Pulmonary artery endothelial cell (primary cell): ENCODE results near the gene BCOR. TPM values are rescaled to one million over a fixed set of nuclear protein-coding genes. Genes with fewer than 3 reads are reported as not detected.

Experiments
- DNase-seq: peaks from one replicate; pipeline ENCODE4 v3.0.0-alpha.2; 2011; ENCODE audit warnings: low read depth, low spot score
- total RNA-seq: library from RNA; depleted of rRNA; stranded (reverse); fragments of >200 nt; gene quantifications from 2 replicates; pipeline ENCODE4 v1.2.3, GENCODE V29; 2014

Gene BCOR
- total RNA-seq, 1 donor from 2014 or later = 11.0 TPM

DNA sequence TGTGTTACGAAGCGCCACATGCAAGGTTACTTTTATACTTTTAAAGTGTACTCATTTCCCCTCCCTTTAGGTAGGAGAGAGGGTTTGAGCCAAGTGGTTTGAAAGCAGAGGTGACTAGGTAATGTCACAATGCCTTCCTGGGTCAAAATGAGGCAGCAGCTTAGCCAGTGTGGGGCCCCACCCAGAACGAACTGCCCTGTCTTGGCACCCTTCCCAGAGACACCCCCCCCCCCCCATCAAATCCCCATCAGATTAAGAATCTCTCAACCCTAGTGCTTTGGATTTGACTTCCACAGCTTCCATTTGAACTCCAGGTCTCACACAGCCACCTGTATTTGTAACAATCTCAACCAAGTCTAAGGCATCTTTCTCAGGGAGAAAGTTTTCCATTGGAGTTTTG, 31.1 kb downstream of the BCOR start:
- no peak for DNase-seq

DNA sequence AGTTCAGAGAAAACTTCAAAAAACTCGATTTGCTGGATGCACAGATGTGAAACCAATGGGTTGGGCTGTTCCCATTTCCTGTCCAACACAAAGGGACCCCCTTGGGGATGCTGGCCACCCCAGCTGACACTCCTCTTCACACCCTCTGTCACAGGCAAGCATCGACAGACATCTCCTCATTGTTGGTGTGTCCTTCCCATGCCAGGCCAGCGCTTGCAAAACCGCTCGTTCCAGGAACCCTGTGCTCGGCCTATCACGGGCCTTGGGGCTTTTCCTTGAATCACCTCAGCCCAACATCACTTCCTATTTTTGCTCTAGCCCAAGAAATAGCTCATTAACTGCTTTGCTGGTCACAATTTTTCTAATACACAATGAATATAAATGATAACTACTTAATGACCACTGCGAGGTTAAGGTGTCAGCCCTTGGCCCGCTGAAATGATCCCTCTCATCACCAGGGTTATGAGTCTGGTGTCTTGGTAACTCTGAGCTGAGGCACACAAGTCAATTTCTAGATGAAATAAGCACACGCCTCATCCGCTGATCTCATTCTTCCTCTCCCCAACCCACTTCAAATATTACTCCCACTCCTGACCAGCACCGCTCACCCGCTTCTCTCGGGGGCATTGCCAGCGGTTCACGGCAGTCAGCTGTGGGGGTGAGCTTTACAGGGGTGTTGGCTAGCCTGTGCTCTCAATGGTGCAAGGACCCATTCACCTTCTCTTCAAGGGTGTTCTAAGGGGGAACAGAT, 32.3 kb downstream of the BCOR start:
- DNase-seq = no peak

DNA sequence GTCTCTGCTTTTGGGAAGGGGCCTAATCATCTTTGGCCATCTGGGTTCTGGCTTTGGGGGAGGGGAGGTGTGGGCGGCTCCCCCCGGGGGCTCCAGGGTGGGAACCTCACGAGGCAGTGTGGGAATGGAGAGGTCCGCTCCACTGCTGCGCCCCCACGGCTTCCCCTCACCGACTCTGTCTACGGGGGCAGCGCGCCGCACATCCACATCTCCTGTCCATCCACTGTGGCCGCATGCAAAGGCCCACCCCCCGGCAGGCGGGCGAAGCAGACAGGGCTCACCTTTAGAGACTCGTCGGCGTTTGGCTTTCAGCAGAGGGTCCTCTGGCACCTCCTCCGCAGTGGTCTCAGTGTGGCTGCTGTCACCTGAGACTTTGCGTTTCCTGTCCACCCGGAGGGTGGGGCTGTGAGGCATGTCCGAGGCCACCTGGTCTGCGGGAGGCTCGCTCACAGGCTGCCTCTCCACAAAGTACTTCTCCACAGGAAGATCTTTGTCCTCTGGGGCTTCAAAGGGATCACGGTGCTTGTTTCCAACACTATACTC, 33.6 kb downstream of the BCOR start:
- no peak for DNase-seq

DNA sequence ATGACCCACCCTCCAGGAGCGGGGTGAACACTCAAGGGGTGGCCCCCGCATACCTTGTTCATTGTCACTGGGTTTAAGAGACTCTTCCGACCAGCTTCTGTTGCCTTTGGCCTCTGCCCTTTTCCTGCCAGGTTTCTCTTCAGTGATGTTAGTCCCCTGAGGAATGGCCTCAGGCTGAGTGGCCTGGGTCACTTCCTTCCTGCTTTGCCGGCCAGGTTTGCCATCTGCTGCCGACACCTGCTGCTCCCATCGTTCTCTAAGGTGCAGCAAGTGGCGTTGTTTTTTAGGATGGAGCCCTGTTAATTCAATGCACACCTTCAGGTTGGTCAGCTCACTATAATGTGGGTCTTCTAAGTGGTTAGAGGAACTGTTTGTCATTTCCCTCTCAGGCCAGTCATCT, 34.2 kb downstream of the BCOR start:
- DNase-seq = no peak

DNA sequence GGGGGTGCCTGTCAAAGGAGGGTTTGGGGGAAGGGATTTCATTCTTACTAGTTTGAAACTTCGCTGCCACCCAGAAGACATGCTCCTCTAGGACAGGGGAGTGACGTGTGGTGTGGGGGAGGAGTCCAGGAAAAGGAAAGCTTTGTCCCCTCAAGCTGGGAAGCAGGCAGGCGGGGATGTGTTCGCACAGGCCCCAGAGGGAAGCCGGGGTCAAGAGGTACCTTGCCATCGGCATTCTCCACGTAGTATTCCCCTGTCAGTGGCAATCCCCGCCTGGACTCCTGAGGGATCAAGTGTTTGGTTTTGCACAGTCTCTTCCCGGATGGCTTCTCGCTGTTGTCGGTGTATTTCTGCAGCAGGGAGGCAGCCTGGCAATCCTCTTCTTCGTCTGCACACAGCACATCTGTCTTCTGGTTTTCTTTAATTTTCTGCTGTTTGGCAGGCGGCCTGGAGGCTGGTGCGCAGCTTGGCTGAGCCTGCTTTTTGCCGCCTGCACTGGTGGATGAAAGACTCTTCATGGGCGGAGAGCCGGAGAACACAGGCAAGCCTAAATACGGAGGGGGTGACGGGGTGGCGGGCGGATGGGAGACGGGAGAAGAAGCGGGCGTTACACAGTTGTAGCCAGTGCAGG, 35.1 kb downstream of the BCOR start:
- no peak for DNase-seq

DNA sequence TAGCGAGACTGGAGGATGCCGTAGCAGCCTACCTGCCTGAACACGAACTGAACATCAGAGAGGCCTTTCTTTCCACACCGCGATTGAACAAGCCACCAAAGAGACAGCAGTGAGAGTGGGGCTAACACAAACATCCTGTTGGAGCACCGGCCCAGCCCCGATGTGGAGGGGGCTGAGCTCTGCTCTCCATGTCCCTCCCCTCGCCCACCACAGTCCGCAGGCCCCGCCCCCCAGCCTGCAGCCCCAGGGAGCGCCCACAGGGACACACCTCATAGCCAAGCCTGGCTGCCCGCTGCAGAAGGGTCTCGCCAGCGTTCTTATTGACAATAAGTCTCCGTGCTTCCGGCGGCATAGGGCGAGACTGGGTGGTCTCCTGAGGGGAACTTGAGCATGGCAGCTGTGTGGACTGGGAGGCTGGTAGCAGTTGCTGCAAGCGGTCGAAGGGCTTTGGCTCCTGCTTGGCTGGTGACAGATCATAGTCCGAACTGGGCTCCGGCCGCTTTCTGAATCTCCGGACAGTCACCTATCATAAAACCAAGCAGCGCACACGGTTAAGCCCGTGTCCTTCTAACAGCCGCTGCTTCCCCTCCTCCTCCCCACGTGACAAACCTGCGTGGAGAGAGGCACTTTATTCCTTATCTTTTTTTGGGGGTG, 35.8 kb downstream of the BCOR start:
- DNase-seq = no peak

DNA sequence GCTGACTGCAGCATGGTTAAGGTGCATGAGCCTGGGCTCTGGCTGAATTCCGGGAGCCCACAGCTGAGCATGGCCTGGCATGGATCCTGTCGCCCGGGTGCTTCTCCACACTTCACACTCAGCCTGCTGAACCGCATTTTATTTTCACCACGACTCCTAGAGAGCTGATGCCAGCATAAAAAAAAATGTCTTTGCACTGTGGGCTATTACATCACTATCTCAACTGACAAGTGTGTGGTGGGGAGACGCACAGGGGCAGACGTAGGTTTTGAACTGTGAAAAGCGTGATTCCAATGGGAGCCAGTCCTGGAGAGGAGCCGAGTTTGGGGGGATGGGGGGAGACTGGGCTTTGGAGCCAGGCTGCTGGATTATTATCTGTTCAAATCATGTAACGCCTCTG, 36.8 kb downstream of the BCOR start:
- no peak for DNase-seq

DNA sequence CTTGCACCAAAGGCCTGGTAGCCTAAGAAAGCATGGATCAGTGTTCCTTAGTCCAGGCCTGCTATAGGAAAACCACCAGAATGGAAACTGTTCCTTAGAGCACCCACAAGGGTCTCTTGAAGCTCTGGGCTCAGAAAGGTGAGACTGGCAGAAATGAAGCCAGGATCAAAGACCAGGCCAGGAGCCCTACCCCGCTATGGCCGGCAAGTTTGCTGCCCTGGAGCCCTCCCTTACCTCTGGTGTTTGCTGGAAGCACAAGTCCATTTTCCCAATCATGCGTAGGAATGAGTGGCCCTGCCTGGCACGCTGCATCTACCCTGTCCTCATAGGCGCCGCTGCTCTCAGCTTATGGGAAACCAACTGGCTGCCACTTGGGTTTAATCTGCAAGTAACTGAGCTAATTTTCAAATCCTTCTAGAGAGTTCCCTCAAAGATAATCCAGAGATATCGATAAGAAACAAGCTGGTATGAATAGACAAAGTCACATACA, 37.4 kb downstream of the BCOR start:
- no peak for DNase-seq

DNA sequence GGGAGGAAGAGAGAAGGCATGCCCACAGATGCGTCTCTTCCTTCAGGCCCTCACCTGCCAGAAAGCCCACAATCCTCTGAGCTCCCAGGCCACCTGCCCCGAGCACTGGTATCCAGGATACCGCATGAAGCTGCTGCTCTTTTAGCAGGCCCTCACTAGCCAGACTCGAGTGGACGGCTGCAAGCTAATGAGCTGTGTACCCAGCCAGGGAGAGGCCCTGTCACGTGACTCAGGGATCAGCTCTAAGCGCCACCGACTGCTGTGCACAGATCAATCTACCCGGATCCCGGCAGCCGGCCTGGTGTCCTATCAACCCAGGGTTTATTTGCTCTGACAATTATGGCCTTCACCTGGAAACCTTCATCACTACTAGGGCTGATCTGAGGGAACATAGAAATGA, 39.0 kb downstream of the BCOR start:
- DNase-seq = no peak

DNA sequence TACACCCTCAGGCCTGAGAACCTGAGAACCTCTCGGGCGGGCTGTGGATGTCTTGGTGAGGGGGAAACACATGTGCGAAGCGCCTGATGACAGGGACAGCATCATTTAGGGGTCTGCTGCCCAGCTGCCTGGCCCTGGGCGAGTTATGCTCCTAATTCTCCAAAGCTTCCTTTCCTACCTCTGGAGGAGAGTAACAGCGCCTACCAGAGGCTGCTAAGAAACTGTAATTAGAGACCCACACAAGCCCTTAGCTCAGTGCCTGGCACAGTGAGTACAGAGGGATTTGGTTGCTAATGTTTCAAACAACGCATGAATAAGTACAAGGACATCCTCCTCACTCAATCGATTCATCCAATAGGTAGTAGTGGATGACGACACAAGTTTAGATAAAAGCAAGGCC, 40.4 kb downstream of the BCOR start:
- DNase-seq = no peak

DNA sequence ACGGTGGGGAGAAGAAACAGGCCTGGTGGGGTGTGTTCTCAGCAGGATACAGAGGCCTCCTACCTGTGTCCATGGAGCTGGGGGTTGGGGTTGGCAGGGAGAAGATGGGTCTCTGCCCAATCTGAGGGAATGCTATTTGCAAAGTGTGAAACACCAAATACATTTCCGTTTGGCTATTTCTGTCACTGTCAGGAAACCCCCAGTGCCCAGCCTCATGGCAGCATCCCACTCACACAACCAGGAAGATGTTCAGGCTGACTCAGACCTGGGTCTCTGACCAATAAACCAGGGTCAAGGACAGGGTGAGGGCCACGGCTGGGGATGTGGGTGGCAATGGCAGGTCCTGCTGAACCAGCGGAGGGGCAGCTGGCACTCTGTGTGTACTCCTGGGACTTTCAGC, 41.3 kb downstream of the BCOR start:
- DNase-seq = no peak

DNA sequence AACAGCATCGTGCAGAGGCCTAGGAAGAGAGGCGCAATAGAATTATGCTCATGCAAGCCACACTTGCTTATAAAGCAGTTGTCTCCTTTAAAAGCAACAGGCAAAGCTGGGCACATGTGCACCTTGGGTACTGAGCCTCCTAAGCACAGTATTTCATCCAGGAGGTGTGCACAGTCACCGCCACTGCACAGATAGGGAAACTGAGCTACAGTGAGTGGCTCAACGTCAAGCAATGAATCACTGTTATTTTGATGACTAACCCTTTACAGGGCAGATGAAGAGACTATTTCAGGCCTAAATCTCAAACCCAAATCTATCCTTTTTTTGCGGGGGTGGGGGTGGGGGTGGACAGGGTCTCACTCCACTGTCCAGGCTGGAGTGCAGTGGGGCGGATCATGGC, 42.3 kb downstream of the BCOR start:
- DNase-seq = no peak

DNA sequence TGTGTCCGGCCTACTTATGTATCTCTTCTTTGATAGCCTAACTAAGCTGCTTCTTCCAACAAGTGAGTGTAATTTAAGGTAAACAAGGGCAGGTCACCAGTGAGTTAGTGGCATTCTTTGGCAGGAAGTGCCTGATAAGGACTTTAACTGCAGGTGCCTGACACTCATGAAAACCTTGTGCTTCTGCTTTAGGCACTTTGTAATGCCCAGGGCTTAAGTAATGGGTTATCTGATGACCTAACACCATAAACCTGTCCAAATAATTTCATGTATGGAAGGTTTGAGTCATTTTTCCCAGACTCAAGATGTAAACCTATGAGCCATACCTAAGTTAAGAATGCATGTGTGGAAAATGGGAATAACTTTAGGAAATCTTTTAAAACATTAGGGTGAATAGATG, 43.0 kb downstream of the BCOR start:
- DNase-seq = no peak

DNA sequence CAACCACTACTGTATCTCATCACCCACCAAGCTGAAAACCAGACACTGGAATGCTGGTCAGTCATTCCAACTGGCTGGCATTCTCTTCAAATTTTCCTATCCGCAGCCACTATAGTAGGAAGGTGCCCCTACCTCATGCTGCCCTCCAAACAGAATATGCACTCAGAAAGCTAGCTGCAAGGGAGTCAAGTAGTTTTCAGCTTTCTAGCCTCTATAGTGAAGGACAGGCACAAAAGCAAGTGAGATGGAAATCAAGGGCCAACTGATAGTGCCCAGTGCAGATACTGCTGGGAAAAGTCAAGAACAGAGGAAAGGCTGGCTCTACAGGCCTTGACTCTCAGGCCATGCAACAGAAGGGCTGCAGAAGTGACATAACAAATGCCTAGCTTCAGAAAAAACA, 47.2 kb downstream of the BCOR start:
- no peak for DNase-seq

DNA sequence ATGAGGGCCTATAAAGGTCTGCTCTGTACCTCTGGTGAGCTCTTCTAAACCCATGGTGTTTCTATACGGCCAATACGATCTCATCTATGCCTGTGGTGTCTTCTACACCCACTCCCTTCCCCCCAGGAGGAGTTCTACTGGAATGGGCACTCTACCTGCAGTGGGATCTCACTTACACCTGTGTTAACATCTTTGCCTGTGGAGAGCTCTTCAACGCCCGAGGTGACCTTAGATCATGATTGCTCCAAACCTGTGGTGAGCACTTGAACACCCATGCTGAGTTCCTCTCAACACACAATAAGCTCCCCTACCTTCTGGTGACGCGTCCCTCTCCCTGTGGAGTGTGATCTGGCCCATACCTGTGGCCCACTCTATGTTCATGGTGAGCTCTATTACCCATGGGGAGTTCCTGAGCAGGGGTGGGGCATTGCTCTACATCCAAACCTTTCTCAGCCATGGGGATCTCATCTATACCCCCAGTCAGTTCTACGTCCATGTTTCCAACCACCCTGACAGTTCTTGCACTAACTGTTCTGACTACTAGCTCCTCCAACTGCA, 48.6 kb downstream of the BCOR start:
- no peak for DNase-seq

DNA sequence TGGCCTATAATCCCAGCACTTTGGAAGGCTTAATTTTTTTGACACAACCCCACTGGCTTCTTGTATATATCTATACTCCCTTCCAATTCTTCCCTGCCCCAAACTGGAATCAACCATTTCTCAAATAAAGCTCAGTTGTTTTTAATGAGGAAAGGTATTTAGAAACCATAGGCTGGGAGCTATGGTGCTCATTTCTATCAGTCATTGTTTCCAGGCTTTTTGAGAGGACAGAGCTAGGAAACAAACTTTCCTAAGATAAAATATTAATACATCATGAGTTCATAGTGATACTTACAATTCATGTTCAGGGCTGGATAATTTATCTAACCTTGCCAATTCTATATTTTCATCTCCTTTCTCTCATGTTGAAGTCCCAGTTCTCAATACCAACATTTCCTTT, 50.3 kb downstream of the BCOR start:
- no peak for DNase-seq

DNA sequence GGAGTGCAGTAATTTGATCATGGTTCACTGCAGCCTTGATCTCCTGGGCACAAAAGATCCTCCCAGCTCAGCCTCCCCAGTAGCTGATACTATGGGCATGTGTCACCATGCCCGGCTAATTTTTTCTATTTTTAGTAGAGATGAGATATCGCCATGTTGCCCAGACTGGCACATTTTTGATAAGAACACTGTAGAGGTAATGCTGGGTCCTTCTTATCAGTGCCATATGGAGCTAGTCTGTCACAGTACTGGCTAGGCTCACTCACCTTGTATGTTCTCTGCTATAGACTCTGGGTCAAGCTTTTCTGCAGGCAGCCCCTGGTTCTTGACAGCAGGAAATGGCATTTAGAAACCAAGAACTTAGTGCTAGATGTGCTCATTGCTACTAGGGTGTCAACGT, 53.9 kb downstream of the BCOR start:
- DNase-seq = no peak

DNA sequence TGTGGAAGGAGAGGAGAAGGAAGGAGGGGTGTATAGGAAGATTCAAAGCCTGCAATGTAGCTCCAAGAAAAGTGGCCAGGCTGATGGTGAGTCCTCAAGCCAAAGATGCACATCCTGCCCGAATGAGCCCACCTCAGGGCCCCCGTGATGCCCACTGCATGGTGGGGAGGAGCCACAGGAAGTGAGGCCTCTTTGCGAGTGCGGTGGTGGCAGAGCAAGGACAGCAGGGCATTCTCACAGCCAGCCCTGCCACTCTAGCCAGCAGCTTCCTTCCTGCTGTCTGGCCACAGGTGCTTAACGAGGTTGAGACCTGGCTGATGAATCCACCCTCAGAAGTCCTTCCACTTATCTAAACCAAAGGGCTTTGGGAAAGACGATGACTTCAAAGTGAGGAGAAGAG, 55.8 kb downstream of the BCOR start:
- DNase-seq = no peak

DNA sequence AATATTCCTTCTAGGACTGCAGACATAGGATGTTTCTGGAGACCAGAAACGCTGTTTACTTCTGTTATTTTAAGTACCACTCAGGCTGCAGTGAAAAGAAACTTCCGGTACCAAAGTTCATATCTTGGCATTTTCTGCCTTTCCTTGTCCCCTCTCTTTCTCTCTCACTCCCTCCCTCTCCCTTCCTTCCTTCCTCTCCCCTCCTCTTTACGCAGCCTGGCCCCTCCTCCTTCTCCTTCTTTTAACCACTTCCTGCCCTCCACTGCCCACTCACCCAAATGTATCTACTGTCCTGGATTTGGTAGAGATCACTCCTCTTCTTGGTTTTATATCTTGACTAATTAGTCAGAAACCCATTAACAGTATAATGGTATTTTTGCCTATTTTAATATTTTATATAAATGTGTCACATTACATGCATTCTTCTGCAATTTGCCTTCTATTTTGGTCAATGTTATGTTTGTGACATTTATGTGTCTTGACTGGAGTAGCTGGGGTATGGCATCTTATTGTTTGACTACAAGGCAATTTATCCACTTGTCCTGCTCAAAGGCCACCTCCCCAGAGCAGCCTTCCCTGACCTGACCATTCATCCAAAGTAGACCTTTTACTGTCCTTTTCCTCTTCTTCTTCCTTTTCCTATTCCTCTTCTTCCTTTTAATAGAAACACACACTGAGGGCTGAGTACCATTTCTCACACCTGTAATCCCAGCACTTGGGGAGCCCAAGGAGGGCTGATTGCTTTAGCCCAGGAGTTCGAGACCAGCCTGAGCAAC, 56.9 kb downstream of the BCOR start:
- DNase-seq = no peak

DNA sequence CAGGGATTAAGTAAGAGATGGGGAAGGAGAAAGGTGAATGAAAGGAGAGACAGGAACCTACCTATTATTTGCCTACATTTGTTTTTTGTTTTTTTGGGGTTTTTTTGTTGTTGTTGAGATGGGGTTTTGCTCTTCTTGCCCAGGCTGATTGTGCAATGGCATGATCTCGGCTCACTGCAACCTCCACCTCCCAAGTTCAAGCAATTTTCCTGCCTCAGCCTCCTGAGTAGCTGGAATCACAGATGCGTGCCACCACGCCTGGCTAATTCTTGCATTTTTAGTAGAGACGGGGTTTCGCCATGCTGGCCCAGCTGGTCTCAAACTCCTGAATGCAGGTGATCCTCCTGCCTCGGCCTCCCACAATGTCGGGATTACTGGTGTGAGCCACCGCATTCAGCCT, 57.9 kb downstream of the BCOR start:
- no peak for DNase-seq

DNA sequence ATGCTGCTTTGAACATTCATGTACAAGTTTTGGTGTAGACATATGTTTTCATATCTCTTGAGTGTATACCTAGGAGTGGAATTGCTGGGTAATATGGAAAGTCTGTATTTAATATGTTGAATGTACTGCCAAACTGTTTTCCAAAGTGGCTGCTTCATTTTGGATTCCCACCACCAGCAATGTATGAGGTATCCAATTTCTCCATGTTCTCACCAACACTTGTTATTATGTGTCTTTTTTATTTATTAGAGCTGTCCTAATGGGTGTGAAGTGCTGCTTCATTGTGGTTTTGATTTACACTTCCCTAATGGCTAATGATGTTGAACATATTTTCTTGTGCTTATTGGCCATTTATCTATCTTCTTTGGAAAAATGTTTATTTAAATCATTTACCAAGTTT, 60.4 kb downstream of the BCOR start:
- no peak for DNase-seq
